Measurements from ENCODE around the gene MYO18B. TPM values are rescaled to one million over a fixed set of nuclear protein-coding genes. Genes with fewer than 3 reads are reported as not detected.

MYO18B gene
- total and polyA plus RNA-seq, 2 of the 8 experiments (the other 6 are each of a cell fraction or from before 2014, with no cell fraction given), result 0.62 to 0.78 TPM

DNA sequence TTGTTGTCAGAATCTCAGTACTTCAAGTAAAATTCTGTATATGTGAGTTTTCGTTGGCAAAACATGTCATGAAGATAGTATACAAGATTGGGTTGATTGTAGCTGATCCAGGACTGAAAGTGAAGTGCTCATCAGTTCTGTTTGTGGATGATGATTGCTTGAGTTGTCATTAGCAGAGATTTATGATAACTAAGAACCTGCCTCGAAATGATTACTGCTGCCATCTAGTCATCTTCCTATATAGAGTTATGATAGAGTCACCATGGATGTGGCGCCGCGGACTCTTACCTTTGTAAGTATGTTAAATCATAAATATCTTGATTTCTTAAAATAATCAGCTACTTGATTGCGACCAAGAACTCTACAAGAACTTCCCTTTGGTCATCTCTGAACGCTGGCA, 27.9 kb upstream of the MYO18B start:
- no peak overlapping the region for H2BK120ac ChIP-seq (replicated peaks; ENCODE audit: low read depth, low read length)
- H3K9me3 ChIP-seq (ENCODE audit: insufficient read depth in 2 of 2, low read depth in 1 of 2, low read length in 1 of 2), result no peaks in the 10 kb centered on the region
- no peak overlapping the region for H2BK20ac ChIP-seq (ENCODE audit: low read length)
- no peak overlapping the region for H3K14ac ChIP-seq (ENCODE audit: insufficient read length)
- H3K9ac ChIP-seq (replicated peaks in 1 of 4; ENCODE audit: extremely low read depth in 1 of 4, low read depth in 3 of 4, low read length in 3 of 4), result no peak overlapping the region
- H3K27ac ChIP-seq (ENCODE audit: low read depth, low read length), result no peak overlapping the region
- ChIA-PET POLR2A (ENCODE audit: partially characterized antibody) (no interaction called here), CTCF (ENCODE audit: partially characterized antibody) (no interaction called here)
- DNase-seq (ENCODE audit: low read depth in 1 of 2, low spot score in 2 of 2) (no peak), FAIRE-seq (no peak)
- no peaks in the 10 kb centered on the region for H3K27me3 ChIP-seq (replicated peaks in 1 of 4; ENCODE audit: control insufficient read depth in 3 of 4, extremely low read depth in 1 of 4, insufficient read depth in 3 of 4, low read length in 3 of 4)
- no peak overlapping the region for H3K4me2 ChIP-seq (ENCODE audit: insufficient read depth in 1 of 2, low read depth in 2 of 2, low read length in 2 of 2)
- H3K23me2 ChIP-seq (ENCODE audit: low read depth, low read length), result no peaks in the 10 kb centered on the region
- H3K23ac ChIP-seq (ENCODE audit: insufficient read length), result no peak overlapping the region
- peaks cover 0 to 4% of the 10 kb centered on the region in 2 experiments for H4K20me1 ChIP-seq (replicated peaks in 1 of 2; ENCODE audit: control insufficient read depth in 1 of 2, insufficient read depth in 2 of 2, low read length in 2 of 2)
- H4K5ac ChIP-seq (ENCODE audit: insufficient read length, low read depth, low read length), result no peak overlapping the region
- WGBS, 2 experiments (ENCODE audit: extremely low coverage in 1 of 2, insufficient coverage in 1 of 2, insufficient read length in 1 of 2, insufficient replicate concordance in 2 of 2, low coverage in 1 of 2, low lambda C conversion rate in 2 of 2, missing lambda C conversion rate in 1 of 2), result 93% methylated on average over 7 of the region's 7 CpGs; no CpG with 5 or more reads in 1 of the 2 experiments
- no peaks in the 10 kb centered on the region for H3K79me2 ChIP-seq (ENCODE audit: control insufficient read depth in 1 of 2, insufficient read depth in 2 of 2, low read length in 2 of 2)
- H2AK5ac ChIP-seq (ENCODE audit: low read depth, low read length), result no peak overlapping the region
- H2BK15ac ChIP-seq (ENCODE audit: low read length), result no peak overlapping the region
- no peak overlapping the region for H2BK5ac ChIP-seq (ENCODE audit: low read depth, low read length)
- H3K4me1 ChIP-seq (replicated peaks in 1 of 4; ENCODE audit: control insufficient read depth in 3 of 4, insufficient read depth in 4 of 4, low read length in 3 of 4), result no peaks in the 10 kb centered on the region
- H3K56ac ChIP-seq (replicated peaks; ENCODE audit: insufficient read length, low read depth, low read length), result no peak overlapping the region
- H2AFZ ChIP-seq (ENCODE audit: low read length), result no peak overlapping the region
- H4K8ac ChIP-seq (ENCODE audit: extremely low read depth, insufficient read depth, low read length), result no peak overlapping the region
- peaks cover 0 to 8% (median 0%) of the 10 kb centered on the region in 4 experiments; a peak in 3 of 8 replicates for H3K36me3 ChIP-seq (ENCODE audit: control insufficient read depth in 2 of 4, insufficient read depth in 4 of 4, low read length in 3 of 4)
- no peak overlapping the region for H3K4me3 ChIP-seq (ENCODE audit: extremely low read depth in 1 of 4, insufficient read depth in 2 of 4, low read depth in 3 of 4, low read length in 4 of 4)
- H4K91ac ChIP-seq (replicated peaks; ENCODE audit: insufficient read length, low read length), result no peak overlapping the region
- no peaks in the 10 kb centered on the region for H3K79me1 ChIP-seq (ENCODE audit: low read depth, low read length)
- H3K18ac ChIP-seq (ENCODE audit: extremely low read depth, low read length), result no peak overlapping the region
- no peak overlapping the region for H2BK12ac ChIP-seq (ENCODE audit: low read depth, low read length)
- no peak overlapping the region for H3K4ac ChIP-seq (replicated peaks; ENCODE audit: insufficient read length, low read depth, low read length)
- TF ChIP-seq RBBP5 (IDR thresholded peaks at IDR 0.05; ENCODE audit: borderline replicate concordance, low read depth, low read length) (no peak), RAD21 (IDR thresholded peaks at IDR 0.05 in 1 of 2, conservative IDR thresholded peaks at IDR 0.05 in 1 of 2; ENCODE audit: low read depth in 2 of 2, low read length in 2 of 2) (no peak), TAF1 (IDR thresholded peaks at IDR 0.05; ENCODE audit: low read depth, low read length) (no peak), ZNF274 (IDR thresholded peaks at IDR 0.05; ENCODE audit: borderline replicate concordance, extremely low read depth, low read length) (no peak), RXRA (IDR thresholded peaks at IDR 0.05; ENCODE audit: insufficient read depth, low read depth, low read length) (no peak), TCF12 (IDR thresholded peaks at IDR 0.05; ENCODE audit: low read depth, low read length) (no peak), CBX8 (IDR thresholded peaks at IDR 0.05; ENCODE audit: borderline replicate concordance, low read depth, low read length) (no peak), SP4 (IDR thresholded peaks at IDR 0.05; ENCODE audit: low read length) (no peak), YY1 (IDR thresholded peaks at IDR 0.05; ENCODE audit: low read depth, low read length) (no peak)
